Non-pigmented ciliary epithelial cell (primary cell): Measurements from ENCODE around the gene MVD.
"Not testable (repeated sequence)": the region's sequence is repeated elsewhere in the genome, so short reads cannot be mapped to it uniquely, and the experiment has no call there.

Experiments used
- DNase-seq: peaks from one replicate; pipeline ENCODE4 v3.0.0-alpha.2; 2010; ENCODE audit warnings: low read depth

The MVD gene

DNA sequence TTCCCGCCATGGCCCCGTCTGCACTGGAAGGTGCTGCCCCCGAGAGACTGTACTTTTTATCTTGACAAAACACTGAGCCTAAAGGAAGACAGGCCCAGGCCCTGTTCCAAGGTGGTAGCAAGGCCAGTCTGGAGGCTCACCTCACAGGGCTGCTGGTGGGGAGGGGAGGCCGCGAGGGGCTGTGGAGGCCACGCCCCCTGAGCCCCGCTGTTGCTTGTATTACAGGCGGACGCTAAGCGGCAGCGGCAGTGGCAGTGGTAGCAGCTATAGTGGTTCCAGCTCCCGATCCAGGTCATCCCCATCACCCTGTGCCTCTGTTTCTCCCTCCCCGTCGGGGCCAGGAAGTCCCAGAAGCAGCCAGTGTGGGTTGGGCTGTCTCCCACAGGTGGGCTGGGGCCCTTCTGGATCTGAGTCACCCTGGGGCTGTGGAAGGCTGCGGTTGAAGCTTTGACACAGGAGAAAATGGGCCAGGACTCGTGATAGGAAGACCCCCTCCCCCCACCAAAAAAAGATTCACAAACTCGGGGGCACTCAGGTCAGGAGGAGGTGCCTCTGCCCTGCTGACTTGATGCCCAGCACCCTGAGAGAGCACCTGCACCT is 37.8 kb downstream of the MVD start:
- no peak for DNase-seq

DNA sequence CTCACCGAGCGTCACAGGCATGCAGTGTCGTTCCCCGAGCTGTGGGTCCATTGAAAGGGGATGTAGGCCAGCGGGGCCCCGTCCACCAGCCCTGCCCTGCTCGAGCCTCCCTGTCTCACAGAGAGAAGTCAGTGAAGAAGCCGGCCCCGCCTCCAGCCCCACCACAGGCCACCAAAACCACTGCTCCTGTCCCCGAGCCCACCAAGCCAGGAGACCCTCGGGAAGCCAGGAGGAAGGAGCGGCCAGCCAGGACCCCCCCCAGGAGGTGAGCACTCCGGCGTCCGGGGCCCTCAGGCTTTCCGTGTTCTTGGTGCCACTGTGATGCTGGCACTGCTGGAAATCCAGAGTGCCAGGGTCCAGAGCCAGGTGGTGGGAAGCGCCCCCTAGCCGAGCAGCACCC is 38.4 kb downstream of the MVD start:
- no peak for DNase-seq

DNA sequence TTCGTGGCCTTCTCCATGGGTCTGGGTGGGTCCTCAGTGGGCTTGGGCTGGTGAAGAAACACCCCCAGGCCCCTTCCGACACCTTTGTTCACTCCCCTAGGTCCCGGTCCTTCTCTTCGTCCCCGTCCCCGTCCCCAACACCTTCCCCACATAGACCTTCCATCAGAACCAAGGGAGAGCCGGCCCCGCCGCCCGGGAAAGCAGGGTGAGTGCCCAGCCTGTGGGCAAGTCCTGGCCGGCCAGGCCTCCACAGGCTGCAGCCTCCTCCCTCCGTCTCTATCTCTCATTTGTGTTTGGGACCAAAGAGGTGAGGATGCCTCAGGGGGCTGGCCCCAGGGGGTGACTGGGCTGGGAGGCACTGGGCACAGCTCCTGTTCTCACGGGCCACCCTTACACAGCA is 39.0 kb downstream of the MVD start:
- no peak for DNase-seq

DNA sequence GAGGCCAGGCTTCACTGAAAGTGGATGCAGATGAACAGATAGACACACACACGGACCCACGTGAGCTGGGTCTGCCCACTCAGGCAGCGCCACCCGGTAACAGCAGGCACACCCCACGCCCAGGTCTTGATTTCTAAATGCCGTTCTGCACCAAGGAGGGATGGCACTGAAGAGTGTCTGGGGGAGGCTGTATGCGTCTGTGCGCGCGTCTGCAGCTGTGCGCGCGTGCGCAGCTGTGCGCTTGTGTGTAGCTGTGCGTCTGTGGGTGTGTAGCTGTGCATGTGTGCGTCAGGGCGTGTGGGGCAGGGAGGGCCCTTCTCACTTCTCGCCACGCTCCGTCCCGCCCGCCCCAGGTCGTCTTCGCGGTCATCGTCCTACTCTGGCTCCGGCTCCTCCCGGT is 40.0 kb downstream of the MVD start:
- DNase-seq = no peak

DNA sequence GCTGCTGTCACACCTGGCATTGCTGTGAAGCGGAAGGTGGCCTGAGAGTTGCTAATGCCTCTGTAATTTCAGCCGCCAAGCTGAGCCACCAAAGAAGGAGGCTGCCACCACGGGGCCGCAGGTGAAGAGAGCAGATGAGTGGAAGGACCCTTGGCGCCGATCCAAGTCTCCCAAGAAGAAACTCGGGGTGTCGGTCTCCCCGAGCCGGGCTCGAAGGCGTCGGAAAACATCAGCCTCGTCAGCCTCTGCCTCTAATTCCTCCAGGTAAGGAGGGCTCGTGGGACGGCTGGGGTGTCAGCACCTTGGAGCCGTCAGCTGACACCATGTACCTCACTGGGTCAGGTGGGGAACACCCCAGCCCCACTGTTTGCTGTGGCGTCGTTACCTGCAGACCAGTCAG is 40.8 kb downstream of the MVD start:
- no peak for DNase-seq

DNA sequence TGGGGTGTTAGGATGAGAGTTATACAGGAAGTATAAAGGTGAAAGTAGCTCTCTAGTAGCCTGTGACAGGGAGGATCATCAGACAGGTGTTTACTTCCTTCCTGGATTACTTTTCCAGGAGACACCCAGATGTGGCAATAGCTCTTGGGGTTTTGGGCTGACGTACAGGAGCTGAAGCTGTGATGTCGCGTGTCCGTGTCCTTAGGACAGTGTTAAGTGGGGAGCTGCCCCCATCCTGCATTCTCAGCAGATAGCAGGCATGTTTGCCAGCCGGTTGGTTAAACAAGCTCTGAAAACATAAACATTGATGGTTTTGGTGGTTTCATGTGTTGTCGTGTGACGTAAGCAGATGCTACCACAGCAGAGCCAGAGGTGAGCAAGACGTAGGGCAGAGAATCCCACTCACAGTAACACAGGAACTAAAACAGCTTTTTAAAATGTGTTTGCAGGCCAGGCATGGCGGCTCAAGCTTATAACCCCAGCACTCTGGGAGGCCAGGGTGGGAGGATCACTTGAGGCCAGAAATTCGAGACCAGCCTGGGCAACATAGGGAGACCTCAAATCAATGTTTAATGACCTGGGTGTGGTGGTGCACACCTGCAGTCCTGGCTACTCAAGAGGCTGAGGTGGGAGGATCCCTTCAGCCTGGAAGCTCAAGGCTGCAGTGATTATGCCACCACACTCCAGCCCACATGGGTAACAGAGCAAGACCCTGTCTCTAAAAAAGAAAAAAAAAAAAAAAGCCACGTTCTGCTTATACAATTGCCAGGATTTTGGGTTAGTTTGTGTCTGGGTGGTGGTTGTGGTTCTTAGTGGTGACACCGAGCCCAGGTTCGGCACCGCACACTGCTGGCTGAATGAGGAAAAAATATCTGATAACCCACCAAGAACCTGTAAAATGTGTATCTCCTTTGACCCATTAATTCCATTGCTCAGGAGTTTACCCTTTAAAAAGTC is 42.8 kb downstream of the MVD start:
- peak; percentile 37 for DNase-seq

DNA sequence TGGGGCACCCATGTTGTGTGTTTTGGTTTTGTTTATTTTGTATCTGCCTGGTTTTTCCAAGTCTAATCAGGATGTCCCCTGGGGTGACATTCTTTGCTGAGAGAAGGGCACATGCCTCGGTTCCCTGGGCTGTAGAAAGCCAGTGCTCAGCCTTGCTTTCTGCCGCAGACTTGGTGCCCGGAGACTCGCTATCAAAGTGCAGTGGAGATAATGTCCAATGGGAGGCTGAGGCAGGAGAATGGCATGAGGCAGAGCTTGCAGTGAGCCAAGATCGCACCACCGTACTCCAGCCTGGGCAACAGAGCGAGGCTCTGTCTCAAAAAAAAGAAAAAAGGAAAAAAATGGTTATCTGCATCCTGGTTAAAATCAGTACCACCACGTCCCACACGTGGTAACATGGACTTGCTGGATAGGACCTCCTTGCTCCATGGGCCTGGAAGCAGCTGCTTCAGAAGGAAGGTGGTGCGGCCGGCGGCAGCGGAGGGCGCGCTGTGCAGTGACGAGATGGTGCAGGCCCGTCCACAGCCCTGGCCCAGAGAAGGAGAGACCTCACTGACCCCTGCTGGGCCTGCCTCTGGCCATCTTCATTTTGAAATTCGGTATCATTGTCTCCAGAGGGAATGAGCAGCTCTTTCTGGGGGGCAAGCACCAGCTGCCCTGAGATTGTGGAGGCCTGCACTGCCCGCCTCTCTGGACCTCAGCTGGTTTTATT is 43.8 kb downstream of the MVD start:
- no peak for DNase-seq

DNA sequence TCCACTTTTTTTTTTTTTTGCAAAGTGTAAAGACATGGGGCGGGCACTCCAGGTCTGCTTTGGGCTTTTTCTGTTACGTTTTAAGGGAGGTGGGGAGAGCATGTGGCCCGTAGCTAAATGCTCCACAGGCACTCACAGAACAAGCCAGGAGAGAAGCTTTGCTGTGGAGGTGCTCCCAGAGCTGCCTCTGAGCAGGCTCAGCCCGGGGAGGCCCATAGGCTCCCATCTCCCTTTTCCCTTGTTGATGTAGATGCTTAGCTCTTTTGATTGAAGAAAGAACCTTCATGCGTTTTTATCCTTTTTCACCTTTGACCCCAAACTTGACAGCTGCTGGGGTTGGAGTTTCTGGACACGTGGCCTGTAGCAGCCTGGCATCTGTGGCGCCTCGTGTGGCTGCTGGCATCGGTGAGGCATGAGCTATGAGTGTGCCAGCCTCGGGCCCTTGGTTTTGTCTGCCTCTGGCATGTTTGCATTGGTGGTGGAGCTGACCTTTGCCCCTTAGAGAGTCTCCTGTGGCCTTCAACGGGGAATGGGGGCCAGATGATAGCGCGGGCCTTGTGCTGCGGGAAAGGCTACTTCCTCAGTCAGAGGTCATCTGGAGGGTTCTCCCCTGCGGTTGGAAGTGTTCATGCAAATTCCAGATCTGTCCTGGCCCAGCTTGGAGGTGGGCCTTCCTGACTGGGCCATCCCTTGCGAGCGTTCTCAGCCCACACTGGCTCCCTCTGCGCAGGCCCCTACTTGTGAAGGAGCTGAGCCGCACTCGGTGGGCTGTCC is 44.5 kb downstream of the MVD start:
- DNase-seq = no peak

DNA sequence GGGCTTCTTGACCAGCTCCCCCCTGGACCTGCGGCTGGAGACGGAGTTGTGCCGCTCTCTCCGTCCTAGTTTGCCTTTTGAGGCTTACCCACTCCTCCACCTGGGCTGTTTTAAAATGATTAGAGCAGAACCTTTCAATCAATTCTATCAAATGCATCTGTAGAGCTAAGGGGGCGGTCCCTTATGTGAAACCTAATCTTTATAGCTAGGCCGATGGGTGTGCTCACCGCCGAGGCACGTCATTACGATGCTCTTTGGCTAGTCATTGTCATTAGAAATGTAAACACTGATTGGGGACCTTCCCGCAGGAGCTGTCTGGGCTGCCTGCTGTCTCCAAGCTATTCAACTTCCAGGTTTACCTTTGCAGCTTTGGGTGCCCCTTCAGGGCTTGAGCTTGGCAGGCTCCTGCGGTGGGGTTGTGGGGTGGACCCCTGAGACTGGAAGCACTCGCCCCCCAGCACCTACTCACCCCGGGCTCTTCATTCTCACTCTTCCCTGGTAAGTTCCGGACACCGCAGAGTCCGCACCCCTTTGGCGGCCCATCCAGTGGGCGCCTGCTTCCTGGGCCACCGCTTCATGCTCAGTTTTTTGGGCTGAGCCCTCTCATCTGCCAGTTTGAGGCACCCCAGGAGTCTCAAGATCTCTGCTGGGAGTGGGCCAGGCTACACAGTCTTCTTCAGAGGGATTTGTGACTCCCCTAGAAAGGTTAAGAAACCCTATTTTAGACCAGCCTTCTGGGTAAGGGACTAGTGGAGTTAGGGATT is 45.4 kb downstream of the MVD start:
- DNase-seq = no peak

DNA sequence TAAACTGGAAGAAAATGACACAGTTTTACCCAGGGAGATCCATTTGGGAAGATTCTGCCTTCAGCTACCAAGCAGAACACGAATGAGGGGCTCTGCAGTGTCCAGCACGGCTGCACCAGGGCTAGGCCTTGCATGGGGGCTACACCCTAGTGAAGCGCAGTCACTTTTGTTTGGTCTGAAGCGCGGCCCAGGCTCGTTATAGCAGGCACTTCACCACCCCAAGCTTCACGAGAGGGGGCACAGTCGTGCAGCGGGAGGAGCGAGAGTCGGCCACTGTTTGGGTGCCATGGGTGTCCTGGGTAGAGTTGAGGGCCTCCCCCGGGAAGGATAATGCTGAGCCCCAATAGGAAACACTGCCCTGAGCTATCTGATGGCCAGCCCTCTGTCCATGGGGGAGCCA is 46.2 kb downstream of the MVD start:
- no peak for DNase-seq

DNA sequence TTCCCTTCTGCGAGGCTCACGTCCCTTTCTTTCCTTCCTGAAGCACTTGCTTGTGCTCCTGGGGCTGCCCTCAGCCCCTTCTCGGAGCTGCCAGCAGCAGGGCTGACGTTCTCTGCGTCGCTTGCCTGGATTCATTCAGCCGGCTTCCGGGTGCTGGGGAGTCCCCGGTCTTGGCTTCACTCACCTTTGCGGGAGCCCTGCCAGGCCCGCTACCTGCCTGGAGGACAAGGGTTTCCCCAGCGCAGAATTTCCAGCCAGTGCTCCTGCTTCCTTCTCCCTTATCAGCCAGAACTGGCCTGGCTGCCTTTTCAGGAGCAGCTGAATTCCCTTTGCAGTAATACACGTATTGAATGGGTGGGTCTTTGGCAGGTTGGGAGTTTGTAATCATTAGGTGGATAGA is 46.6 kb downstream of the MVD start:
- no peak for DNase-seq

DNA sequence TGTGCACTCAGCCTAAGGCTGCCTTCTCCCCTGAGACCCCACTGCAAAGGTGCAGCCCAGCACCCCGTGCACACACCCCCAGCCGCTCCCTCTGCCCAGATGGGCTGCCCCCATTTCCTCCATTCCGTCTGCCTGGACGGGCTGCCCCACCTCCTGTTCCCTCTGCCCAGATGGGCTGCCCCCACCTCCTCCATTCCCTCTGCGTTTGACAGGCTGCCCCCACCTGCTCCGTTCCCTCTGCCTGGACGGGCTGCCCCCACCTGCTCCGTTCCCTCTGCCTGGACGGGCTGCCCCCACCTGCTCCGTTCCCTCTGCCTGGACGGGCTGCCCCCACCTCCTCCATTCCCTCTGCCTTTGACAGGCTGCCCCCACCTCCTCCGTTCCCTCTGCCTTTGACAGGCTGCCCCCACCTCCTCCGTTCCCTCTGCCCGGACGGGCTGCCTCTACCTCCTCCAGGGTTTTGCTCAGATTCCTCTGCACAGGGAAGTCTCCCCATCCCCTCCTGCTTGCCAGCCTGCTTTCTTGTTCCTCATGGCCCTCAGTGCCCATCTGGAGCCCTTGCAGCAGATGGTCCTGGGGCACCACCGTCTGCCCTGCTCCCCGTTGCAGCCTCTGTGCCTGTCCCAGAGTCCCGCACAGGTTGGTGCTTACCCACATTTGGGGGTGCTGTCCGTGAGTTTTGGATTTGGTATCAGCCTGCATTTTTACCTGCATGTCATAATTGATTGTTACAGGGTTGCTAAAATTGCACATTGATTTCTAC is 47.9 kb downstream of the MVD start:
- no peak for DNase-seq

DNA sequence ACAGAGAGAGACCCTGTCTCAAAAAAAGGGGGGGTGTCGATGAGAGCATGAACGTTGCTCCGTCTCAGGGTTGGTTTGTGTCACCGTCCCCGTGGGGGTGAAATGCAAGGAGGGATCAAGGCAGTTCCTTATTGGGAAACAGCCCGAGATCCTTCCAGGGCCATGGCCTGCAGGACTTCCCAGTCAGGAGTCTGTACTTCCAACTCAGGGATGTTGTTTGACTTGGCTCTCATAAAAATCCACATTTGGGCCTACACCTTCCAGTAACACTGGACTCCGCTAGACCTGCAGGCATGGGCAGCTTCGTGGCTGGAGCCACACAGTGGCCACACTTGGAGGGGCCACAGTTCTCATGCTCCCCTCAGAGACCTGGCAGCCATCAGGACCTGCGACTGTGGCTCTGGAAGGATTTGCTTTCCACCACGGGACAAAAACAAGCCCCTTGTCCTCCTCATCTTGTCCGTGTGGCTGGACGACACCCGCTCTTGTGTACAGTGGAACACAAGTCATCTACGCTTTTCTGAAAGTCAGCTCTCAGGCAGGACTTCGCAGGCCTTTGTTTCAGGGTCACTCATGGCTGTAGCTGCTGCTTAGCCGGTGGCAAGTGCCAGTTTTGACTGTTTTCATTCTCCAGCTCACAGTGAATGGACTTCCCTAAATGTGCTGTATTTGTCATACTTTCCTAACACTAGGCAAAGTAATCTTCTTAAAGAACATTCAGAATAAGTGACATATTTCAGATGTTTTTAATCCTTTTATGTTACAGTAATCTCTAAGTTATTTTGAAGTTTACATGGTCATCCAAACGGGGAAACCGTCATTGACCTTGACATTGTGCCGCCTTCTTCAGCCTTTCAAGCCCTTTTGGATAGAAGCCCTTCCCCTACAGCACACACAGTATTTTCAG is 48.7 kb downstream of the MVD start:
- no peak for DNase-seq

DNA sequence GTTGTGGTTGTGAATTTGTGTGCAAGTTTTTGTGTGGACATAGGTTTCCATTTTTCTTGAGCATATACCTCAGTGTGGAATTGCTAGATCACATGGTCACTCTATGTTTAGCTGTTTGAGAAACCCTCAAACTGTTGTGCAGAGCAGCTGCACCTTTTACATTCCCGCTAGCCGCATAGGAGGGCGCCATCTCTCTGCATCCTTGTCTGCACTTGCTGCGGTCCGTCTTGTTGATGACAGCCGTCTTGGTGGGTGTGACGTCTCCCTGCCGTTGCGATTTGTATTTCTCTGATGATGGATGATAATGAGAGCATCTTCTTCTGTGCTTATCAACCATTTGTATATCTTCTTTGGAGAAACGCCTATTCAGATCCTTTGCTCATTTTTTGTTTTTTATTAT is 49.6 kb downstream of the MVD start:
- no peak for DNase-seq

DNA sequence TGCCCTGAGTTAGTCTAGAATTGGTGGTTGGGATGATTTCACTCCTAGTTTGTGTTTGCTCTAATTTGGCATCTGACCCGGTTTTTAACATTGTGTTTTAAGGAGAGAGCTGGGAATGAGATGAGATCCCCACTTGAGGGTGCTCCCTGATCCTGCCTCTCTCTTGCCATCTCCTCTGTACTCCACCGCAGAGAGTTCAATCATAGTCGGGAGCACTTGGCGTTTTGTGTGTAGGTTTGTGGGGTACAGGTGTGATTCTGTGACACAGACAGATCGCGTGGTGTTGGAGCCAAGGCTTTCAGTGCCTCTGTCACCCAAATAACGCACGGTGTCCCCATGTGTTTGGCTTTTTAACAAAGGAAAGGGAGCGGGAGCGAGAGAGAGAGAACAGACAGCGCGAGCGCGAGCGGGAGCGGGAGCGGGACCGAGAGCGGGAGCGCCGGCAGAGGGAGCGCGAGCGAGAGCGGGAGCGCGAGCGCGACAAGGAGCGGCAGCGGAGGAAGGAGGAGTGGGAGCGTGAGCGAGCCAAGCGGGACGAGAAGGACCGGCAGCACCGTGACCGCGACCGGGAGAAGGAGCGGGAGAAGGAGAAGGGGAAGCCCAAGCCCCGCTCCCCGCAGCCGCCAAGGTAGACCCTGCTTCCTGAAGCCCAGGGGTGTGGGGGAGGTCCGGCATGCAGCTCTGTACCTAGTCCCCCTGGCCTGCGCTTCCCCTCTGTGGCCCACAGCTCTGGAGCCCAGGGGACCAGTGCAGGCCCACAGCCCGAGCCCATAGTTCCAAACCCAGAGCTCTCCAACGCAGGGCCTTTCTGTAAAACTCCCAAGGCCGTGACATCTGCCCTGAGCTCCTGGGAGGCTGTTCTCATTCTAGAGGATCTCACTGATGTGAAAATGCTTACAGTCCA is 51.7 kb downstream of the MVD start:
- no peak for DNase-seq

DNA sequence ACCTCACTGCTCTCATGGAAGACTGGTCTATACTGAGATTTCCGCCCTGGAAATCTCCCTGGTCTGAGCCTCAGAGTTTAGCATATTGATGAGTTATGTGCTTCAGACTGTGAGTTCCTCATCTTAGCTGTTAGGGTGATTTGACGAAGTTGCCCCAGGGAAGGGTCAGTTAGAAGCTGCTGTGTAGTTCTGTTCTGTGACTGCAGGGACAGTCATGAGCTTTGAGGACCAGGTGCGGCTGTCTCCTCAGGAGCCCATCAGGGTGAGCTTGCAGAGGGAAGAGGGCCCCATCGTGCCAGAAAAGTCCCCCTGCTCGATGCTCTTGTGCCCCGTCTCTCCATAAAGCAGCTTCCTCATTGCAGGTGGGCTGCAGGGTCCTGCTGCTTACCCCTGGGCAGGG is 52.8 kb downstream of the MVD start:
- DNase-seq = no peak

DNA sequence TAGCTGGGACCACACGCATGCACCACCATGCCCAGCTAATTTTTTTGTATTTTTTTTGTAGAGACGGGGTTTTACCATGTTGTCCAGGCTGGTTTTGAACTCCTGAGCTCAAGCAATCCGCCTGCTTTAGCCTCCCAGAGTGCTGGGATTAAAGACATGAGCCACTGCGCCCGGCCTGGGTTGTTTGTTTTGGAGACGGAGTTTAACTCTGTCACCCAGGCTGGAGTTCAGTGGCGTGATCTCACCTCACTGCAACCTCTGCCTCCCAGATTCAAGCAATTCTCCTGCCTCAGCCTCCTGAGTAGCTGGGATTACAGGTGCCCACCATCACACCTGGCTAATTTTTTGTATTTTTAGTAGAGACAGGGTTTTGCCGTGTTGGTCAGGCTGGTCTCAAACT is 53.5 kb downstream of the MVD start:
- not testable (repeated sequence) for DNase-seq

DNA sequence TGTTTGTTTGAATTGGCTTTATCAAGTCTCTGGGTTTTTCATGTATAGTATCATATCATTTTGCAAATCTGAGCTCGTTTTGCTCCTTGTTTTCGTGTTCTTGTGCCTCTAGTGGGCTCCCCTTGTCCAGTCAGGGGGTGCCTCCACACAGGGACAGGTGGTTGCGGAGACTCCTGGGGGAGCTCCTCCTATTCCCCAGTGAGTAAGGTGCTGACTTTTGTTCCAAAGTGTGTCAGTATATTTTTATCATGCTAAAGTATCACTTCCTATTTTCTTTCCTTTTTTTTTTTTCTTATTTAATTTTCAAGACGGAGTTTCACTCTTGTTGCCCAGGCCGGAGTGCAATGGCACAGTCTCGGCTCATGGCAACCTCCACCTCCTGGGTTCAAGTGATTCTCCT is 54.8 kb downstream of the MVD start:
- DNase-seq = no peak
